RCC 7860 (cell line): ENCODE data around the gene KLF18.
"Not testable (repeated sequence)": the region's sequence is repeated elsewhere in the genome, so short reads cannot be mapped to it uniquely, and the experiment has no call there.

ENCODE experiments used
- DNase-seq: peaks from one replicate; pipeline ENCODE4 v3.0.0-alpha.2; 2015; ENCODE audit warnings: low spot score
- FAIRE-seq: peaks from 2 replicates; lab custom pipeline; 2012; peaks lifted over from hg19 to GRCh38; lab: Jason Lieb, UNC

KLF18 gene

GRCh38 chr1:44141531-44141930 lies at the start of gene KLF18:
Gene KLF18 (minus strand): TSS chr1:44141631. CDS start chr1:44141631, 0 bp downstream.
- no peak for DNase-seq
- FAIRE-seq = no peak

GRCh38 chr1:44174630-44175029 lies 33.2 kb upstream of the KLF18 start:
- FAIRE-seq (no peak), DNase-seq (no peak)

- DNase-seq (no peak), FAIRE-seq (no peak)
Measured at GRCh38 chr1:44170281-44170823, 28.9 kb upstream of the KLF18 start.

- FAIRE-seq (no peak), DNase-seq (no peak)
Measured at GRCh38 chr1:44168520-44169098, 27.2 kb upstream of the KLF18 start.

GRCh38 chr1:44161546-44161945 lies 20.1 kb upstream of the KLF18 start:
- DNase-seq (no peak), FAIRE-seq (no peak)

GRCh38 chr1:44158871-44159270 lies 17.4 kb upstream of the KLF18 start:
- FAIRE-seq = no peak
- DNase-seq = no peak

- FAIRE-seq (no peak), DNase-seq (no peak)
Measured at GRCh38 chr1:44157903-44158302, 16.5 kb upstream of the KLF18 start.

- DNase-seq = no peak
- FAIRE-seq = no peak
Measured at GRCh38 chr1:44154049-44154448, 12.6 kb upstream of the KLF18 start.

GRCh38 chr1:44152692-44153091 lies 11.3 kb upstream of the KLF18 start:
- FAIRE-seq (no peak), DNase-seq (no peak)

- DNase-seq = no peak
- FAIRE-seq = no peak
Measured at GRCh38 chr1:44151808-44152207, 10.4 kb upstream of the KLF18 start.

GRCh38 chr1:44151332-44151731 lies 9.9 kb upstream of the KLF18 start:
- FAIRE-seq (no peak), DNase-seq (no peak)

GRCh38 chr1:44147582-44147981 lies 6.2 kb upstream of the KLF18 start:
- FAIRE-seq (no peak), DNase-seq (no peak)

- DNase-seq = no peak
- no peak for FAIRE-seq
Measured at GRCh38 chr1:44146536-44147361, 5.3 kb upstream of the KLF18 start.

- no peak for DNase-seq
- FAIRE-seq = no peak
Measured at GRCh38 chr1:44144962-44145756, 3.7 kb upstream of the KLF18 start.

GRCh38 chr1:44139565-44139964 lies 1.9 kb downstream of the KLF18 start:
- not testable (repeated sequence) for DNase-seq, FAIRE-seq

GRCh38 chr1:44138239-44138638 lies 3.2 kb downstream of the KLF18 start:
- DNase-seq = no peak
- FAIRE-seq = no peak

- FAIRE-seq (no peak), DNase-seq (no peak)
Measured at GRCh38 chr1:44135886-44136285, 5.5 kb downstream of the KLF18 start.

GRCh38 chr1:44134071-44134920 lies 7.1 kb downstream of the KLF18 start:
- DNase-seq = no peak
- no peak for FAIRE-seq

GRCh38 chr1:44131411-44131810 lies 10.0 kb downstream of the KLF18 start:
- FAIRE-seq (no peak), DNase-seq (no peak)
